ENCODE results near the gene SNAI3. TPM values are rescaled to one million over a fixed set of nuclear protein-coding genes. Genes with fewer than 3 reads are reported as not detected.

SNAI3 gene
- polyA plus RNA-seq, 1 donor from 2014 or later, result not detected

GRCh38 chr16:88696441-88696840, 10.1 kb upstream of the SNAI3 start:
- no peak overlapping the region for H3K4me2 ChIP-seq (ENCODE audit: low read length)
- H3K4me3 ChIP-seq (ENCODE audit: low read length), result no peak overlapping the region
- no peaks in the 10 kb centered on the region for H3K9me3 ChIP-seq (ENCODE audit: low read length)
- TF ChIP-seq SMC3 (conservative IDR thresholded peaks at IDR 0.05; ENCODE audit: poor library complexity), result no peak
- TF ChIP-seq RAD21 (conservative IDR thresholded peaks at IDR 0.05), result no peak
- TF ChIP-seq REST (IDR thresholded peaks at IDR 0.05; ENCODE audit: borderline replicate concordance), result no peak
- TF ChIP-seq POLR2AphosphoS5 (IDR thresholded peaks at IDR 0.05), result no peak
- TF ChIP-seq EP300 (conservative IDR thresholded peaks at IDR 0.05; ENCODE audit: poor library complexity, severe bottlenecking), result no peak
- no peak for TF ChIP-seq TAF1 (IDR thresholded peaks at IDR 0.05; ENCODE audit: low read depth)
- no peak for TF ChIP-seq MXI1 (conservative IDR thresholded peaks at IDR 0.05; ENCODE audit: poor library complexity, severe bottlenecking)
- TF ChIP-seq EZH2 (IDR thresholded peaks at IDR 0.05; ENCODE audit: borderline replicate concordance, insufficient read depth, low read length, poor library complexity, severe bottlenecking), result no peak
- TF ChIP-seq CTCF (IDR thresholded peaks at IDR 0.05; ENCODE audit: poor library complexity, severe bottlenecking), result no peak
- no peak overlapping the region for H3K9ac ChIP-seq (ENCODE audit: low read length)
- no peaks in the 10 kb centered on the region for H4K20me1 ChIP-seq (ENCODE audit: insufficient read depth)
- no peaks in the 10 kb centered on the region for H3F3A ChIP-seq (ENCODE audit: insufficient read depth, low read length, poor library complexity, severe bottlenecking)
- H3K79me2 ChIP-seq (replicated peaks; ENCODE audit: insufficient read depth, low read length), result no peaks in the 10 kb centered on the region
- no peaks in the 10 kb centered on the region for H3K27me3 ChIP-seq (ENCODE audit: insufficient read depth, low read depth, low read length)
- H3K36me3 ChIP-seq (ENCODE audit: insufficient read depth, low read length), result no peaks in the 10 kb centered on the region
- no peak overlapping the region for H3K27ac ChIP-seq (ENCODE audit: low read length)
- no peak overlapping the region for H2AFZ ChIP-seq (ENCODE audit: low read depth, low read length)
- H3K9me2 ChIP-seq (ENCODE audit: insufficient read depth, low read length), result no peaks in the 10 kb centered on the region

GRCh38 chr16:88695753-88696152, 9.4 kb upstream of the SNAI3 start:
- H3K9ac ChIP-seq (ENCODE audit: low read length), result no peak overlapping the region
- no peaks in the 10 kb centered on the region for H4K20me1 ChIP-seq (ENCODE audit: insufficient read depth)
- H3K79me2 ChIP-seq (replicated peaks; ENCODE audit: insufficient read depth, low read length), result no peaks in the 10 kb centered on the region
- no peaks in the 10 kb centered on the region for H3K36me3 ChIP-seq (ENCODE audit: insufficient read depth, low read length)
- H3K4me2 ChIP-seq (ENCODE audit: low read length), result no peak overlapping the region
- H3F3A ChIP-seq (ENCODE audit: insufficient read depth, low read length, poor library complexity, severe bottlenecking), result no peaks in the 10 kb centered on the region
- H3K27me3 ChIP-seq (ENCODE audit: insufficient read depth, low read depth, low read length), result no peaks in the 10 kb centered on the region
- no peak overlapping the region for H3K4me3 ChIP-seq (ENCODE audit: low read length)
- H2AFZ ChIP-seq (ENCODE audit: low read depth, low read length), result no peak overlapping the region
- H3K27ac ChIP-seq (ENCODE audit: low read length), result no peak overlapping the region
- H3K9me3 ChIP-seq (ENCODE audit: low read length), result no peaks in the 10 kb centered on the region
- no peak for TF ChIP-seq RAD21 (conservative IDR thresholded peaks at IDR 0.05)
- no peak for TF ChIP-seq CTCF (IDR thresholded peaks at IDR 0.05; ENCODE audit: poor library complexity, severe bottlenecking)
- TF ChIP-seq POLR2AphosphoS5 (IDR thresholded peaks at IDR 0.05), result no peak
- TF ChIP-seq MXI1 (conservative IDR thresholded peaks at IDR 0.05; ENCODE audit: poor library complexity, severe bottlenecking), result no peak
- TF ChIP-seq TAF1 (IDR thresholded peaks at IDR 0.05; ENCODE audit: low read depth), result no peak
- TF ChIP-seq SMC3 (conservative IDR thresholded peaks at IDR 0.05; ENCODE audit: poor library complexity), result no peak
- no peak for TF ChIP-seq EZH2 (IDR thresholded peaks at IDR 0.05; ENCODE audit: borderline replicate concordance, insufficient read depth, low read length, poor library complexity, severe bottlenecking)
- no peaks in the 10 kb centered on the region for H3K9me2 ChIP-seq (ENCODE audit: insufficient read depth, low read length)
